IPS-18c (cell line): ENCODE data around the gene CAPN3.
"Not testable (repeated sequence)": the region's sequence is repeated elsewhere in the genome, so short reads cannot be mapped to it uniquely, and the experiment has no call there.

Experiments used
- H3K4me3 ChIP-seq: 2 replicates; pipeline ENCODE4 v1.7.0; 2013; ENCODE audit warnings: low read depth, mild to moderate bottlenecking, low read length, moderate library complexity; ENCODE audit not compliant: insufficient read depth
- H3K9me3 ChIP-seq: one replicate; pipeline ENCODE4 v1.6.1; 2013; ENCODE audit warnings: mild to moderate bottlenecking, low read length, moderate library complexity; ENCODE audit not compliant: control insufficient read depth, insufficient read depth

The CAPN3 gene

DNA sequence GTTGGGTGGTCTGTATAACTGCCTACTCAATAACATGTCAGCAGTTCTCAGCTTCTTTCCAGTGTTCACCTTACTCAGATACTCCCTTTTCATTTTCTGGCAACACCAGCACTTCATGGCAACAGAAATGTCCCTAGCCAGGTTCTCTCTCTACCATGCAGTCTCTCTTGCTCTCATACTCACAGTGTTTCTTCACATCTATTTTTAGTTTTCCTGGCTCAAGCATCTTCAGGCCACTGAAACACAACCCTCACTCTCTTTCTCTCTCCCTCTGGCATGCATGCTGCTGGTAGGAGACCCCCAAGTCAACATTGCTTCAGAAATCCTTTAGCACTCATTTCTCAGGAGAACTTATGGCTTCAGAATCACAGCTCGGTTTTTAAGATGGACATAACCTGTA, at the start of gene CAPN3:
Gene CAPN3 (plus strand): TSS at position 253 of the 400 bp plus-strand sequence. CDS start 305 bp downstream, outside the sequence.
- H3K9me3 ChIP-seq = no peaks in the 10 kb centered on the region
- H3K4me3 ChIP-seq = no peak within 1 kb of the TSS

- no peak overlapping the region for H3K4me3 ChIP-seq
- no peaks in the 10 kb centered on the region for H3K9me3 ChIP-seq
Observed at GRCh38 chr15:42313463-42313862, 45.8 kb upstream of the CAPN3 start.

DNA sequence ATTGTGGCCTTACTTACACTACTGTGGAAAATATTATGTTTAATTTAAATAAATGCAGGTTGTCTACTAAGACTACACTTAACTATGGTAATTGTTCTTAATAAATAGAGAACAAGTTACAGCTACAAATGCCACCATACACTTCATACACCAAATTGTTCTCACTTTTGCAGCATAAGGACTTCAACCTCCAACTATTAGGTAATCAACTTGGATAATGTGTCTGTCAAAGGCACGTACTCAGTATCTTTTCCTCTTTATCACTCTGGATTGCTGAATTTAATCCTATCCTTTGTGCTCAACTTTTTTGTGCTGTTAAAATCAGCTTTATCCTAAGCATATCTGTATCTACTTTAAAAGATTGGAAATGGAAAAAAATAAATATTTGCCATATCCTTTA, 44.5 kb upstream of the CAPN3 start:
- no peak overlapping the region for H3K4me3 ChIP-seq
- no peaks in the 10 kb centered on the region for H3K9me3 ChIP-seq

DNA sequence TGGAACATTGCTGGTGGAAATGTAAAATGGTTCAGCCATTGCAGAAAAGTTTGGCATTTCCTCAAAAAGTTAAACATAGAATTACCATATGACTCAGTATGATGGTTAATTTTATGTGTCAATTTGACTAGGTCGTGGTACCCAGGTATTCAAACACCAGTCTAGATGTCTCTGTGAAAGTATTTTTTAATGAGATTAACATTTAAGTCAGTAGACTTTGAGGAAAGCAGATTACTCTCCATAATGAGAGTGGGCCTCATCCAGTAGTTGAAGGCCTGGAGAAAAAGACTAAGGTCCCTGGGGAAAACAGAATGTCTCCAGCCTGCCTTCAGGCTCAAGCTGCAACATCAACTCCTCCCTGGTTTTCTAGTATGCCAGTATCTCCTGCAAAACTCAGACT, 43.8 kb upstream of the CAPN3 start:
- Histone ChIP-seq H3K4me3 (no peak overlapping the region), H3K9me3 (no peaks in the 10 kb centered on the region)

- not testable (repeated sequence) for H3K4me3 ChIP-seq, H3K9me3 ChIP-seq
Observed at GRCh38 chr15:42316282-42316805, 43.0 kb upstream of the CAPN3 start.

DNA sequence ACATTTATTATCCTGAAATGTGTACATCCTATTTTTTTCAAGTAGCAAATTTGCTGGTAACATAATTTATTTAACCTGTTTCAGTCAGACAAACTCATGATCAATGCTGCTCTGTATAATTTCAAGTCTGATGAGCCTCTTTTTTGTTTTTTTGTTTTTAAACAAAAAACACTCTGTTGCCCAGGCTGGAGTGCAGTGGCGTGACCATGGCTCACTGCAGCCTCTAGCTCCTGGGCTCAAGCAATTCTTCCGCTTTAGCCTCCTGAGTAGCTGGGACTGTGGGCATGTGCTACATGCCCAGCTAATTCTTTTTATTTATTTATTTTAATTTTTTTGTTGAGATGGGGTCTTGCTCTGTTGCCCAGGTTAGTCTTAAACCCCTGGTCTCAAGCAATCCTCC, 40.1 kb upstream of the CAPN3 start:
- no peaks in the 10 kb centered on the region for H3K9me3 ChIP-seq
- H3K4me3 ChIP-seq = no peak overlapping the region

- H3K4me3 ChIP-seq = no peak overlapping the region
- H3K9me3 ChIP-seq = no peaks in the 10 kb centered on the region
Observed at GRCh38 chr15:42324308-42324707, 35.0 kb upstream of the CAPN3 start.

DNA sequence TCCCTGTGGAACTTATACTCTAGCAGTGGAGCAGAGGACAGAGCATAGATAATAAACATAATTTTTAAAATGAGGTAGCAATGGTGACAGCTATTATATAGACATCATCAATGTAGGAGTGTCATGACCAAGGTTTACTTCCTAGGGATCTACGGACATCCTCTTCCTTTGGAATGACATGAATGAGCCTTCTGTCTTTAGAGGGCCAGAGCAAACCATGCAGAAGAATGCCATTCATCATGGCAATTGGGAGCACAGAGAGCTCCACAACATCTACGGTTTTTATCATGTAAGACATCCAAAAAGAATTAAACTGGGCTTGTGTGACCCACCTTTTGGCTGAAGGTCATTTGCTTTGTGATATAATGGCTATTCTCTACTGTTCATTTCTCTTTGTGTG, 30.1 kb upstream of the CAPN3 start:
- H3K9me3 ChIP-seq = no peaks in the 10 kb centered on the region
- no peak overlapping the region for H3K4me3 ChIP-seq

GRCh38 chr15:42329992-42330391, 29.3 kb upstream of the CAPN3 start:
- Histone ChIP-seq H3K4me3 (no peak overlapping the region), H3K9me3 (no peaks in the 10 kb centered on the region)

GRCh38 chr15:42331235-42331634, 28.1 kb upstream of the CAPN3 start:
- Histone ChIP-seq H3K4me3 (no peak overlapping the region), H3K9me3 (peaks cover 2% of the 10 kb centered on the region)

GRCh38 chr15:42332331-42332730, 27.0 kb upstream of the CAPN3 start:
- H3K4me3 ChIP-seq = no peak overlapping the region
- peaks cover 2% of the 10 kb centered on the region for H3K9me3 ChIP-seq

DNA sequence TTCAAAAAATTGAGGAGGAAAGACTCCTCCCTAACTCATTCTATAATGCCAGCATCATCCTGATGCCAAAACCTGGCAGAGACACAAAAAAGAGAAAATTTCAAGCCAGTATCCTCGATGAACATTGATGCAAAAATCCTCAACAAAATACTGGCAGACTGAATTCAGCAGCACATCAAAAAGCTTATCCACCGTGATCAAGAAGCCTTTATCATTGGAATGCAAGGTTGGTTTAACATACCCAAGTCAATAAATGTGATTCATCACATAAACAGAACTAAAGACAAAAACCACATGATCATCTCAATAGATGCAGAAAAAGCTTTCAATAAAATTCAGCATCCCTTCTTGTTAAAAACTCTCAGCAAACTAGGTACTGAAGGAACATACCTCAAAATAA, 24.2 kb upstream of the CAPN3 start:
- Histone ChIP-seq H3K9me3 (peaks cover 2% of the 10 kb centered on the region), H3K4me3 (no peak overlapping the region)

DNA sequence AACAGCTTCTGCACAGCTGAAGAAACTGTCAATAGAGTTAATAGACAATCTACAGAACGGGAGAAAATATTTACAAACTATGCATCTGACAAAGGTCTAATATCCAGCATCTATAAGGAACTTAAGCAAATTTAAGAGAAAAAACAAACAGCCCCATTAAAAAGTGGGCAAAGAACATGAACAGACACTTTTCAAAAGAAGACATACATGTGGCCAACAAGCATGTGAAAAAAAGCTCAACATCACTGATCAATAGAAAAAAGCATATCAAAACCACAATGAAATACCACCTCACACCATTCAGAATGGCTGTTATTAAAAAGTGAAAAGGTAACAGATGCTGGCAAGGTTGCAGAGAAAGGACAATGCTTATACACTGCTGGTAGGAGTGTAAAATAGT, 22.7 kb upstream of the CAPN3 start:
- H3K9me3 ChIP-seq, H3K4me3 ChIP-seq: not testable (repeated sequence)

DNA sequence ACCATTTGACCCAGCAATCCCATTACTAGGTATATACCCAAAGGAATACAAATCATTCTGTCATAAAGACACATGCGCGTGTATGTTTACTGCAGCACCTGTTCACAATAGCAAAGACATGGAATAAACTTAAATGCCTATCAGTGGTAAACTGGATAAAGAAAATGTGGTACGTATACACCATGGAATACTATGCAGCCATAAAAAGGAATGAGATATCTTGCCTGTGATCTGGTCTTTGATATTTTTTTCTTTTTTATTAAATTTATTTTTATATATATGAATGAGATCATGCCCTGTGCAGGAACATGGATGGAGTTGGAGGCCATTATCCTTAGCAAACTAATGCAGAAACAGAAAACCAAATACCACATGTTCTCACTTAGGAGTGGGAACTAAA, 22.2 kb upstream of the CAPN3 start:
- H3K9me3 ChIP-seq, H3K4me3 ChIP-seq: not testable (repeated sequence)

- no peak overlapping the region for H3K4me3 ChIP-seq
- H3K9me3 ChIP-seq = peaks cover 2% of the 10 kb centered on the region
Observed at GRCh38 chr15:42338500-42338899, 20.8 kb upstream of the CAPN3 start.

GRCh38 chr15:42343596-42344232, 15.6 kb upstream of the CAPN3 start:
- no peaks in the 10 kb centered on the region for H3K9me3 ChIP-seq
- H3K4me3 ChIP-seq = no peak overlapping the region

- no peak overlapping the region for H3K4me3 ChIP-seq
Observed at GRCh38 chr15:42344763-42345162, 14.5 kb upstream of the CAPN3 start.

DNA sequence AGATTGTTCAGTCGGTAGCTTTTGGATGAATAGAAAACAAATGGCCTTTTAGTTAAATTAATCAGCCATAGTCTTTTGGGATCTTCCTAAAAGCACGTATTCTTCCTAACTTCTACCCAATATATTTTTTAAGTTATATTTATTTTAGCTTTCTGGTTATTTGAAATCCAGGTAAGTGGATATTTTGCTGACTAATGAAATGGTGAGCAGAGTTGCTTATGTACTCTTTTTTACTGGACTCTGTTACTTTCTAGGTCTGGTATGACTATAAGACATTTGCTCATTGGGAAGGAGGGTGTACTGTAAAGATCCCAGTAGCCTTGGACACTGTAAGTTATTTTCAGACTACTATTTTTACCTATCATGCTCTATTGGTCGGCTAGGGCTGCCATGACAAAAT, 13.8 kb upstream of the CAPN3 start:
- H3K4me3 ChIP-seq = no peak overlapping the region
- no peaks in the 10 kb centered on the region for H3K9me3 ChIP-seq

More at GRCh38 chr15:42344763-42345162, 14.5 kb upstream of the CAPN3 start:
- no peaks in the 10 kb centered on the region for H3K9me3 ChIP-seq

GRCh38 chr15:42348083-42348482, 11.2 kb upstream of the CAPN3 start:
- no peak overlapping the region for H3K4me3 ChIP-seq

More at GRCh38 chr15:42348083-42348482, 11.2 kb upstream of the CAPN3 start:
- no peaks in the 10 kb centered on the region for H3K9me3 ChIP-seq
